ENCODE measurements around the gene BAZ2A.
"Not testable (repeated sequence)": the region's sequence is repeated elsewhere in the genome, so short reads cannot be mapped to it uniquely, and the experiment has no call there.

Gene BAZ2A

GRCh38 chr12:56630180-56630632, at the start of gene BAZ2A:
Gene BAZ2A (minus strand): TSS chr12:56630326. CDS start chr12:56617530, 12,796 bp downstream.
- no peak for DNase-seq (ENCODE audit: low read depth, low spot score)

GRCh38 chr12:56678852-56679251, 48.7 kb upstream of the BAZ2A start:
- no peak for DNase-seq (ENCODE audit: low read depth, low spot score)

- no peak for DNase-seq (ENCODE audit: low read depth, low spot score)
These were observed 47.6 kb upstream of the BAZ2A start for GRCh38 chr12:56677680-56678079.

- DNase-seq (ENCODE audit: low read depth, low spot score), result no peak
These were observed 46.9 kb upstream of the BAZ2A start for GRCh38 chr12:56676851-56677580.

- DNase-seq (ENCODE audit: low read depth, low spot score), result no peak
These were observed 41.5 kb upstream of the BAZ2A start for GRCh38 chr12:56671608-56672007.

- no peak for DNase-seq (ENCODE audit: low read depth, low spot score)
These were observed 40.7 kb upstream of the BAZ2A start for GRCh38 chr12:56670836-56671235.

GRCh38 chr12:56668197-56668457, 38.0 kb upstream of the BAZ2A start:
- DNase-seq (ENCODE audit: low read depth, low spot score), result no peak

- DNase-seq (ENCODE audit: low read depth, low spot score), result no peak
These were observed 32.0 kb upstream of the BAZ2A start for GRCh38 chr12:56661979-56662638.

GRCh38 chr12:56661560-56661959, 31.4 kb upstream of the BAZ2A start:
- DNase-seq (ENCODE audit: low read depth, low spot score), result no peak

GRCh38 chr12:56658921-56659320, 28.8 kb upstream of the BAZ2A start:
- DNase-seq (ENCODE audit: low read depth, low spot score), result no peak

GRCh38 chr12:56657416-56658379, 27.6 kb upstream of the BAZ2A start:
- DNase-seq (ENCODE audit: low read depth, low spot score), result no peak

- DNase-seq (ENCODE audit: low read depth, low spot score), result not testable (repeated sequence)
These were observed 23.7 kb upstream of the BAZ2A start for GRCh38 chr12:56653781-56654180.

- DNase-seq (ENCODE audit: low read depth, low spot score), result not testable (repeated sequence)
These were observed 17.9 kb upstream of the BAZ2A start for GRCh38 chr12:56648023-56648422.

GRCh38 chr12:56645717-56646446, 15.8 kb upstream of the BAZ2A start, which contains the start of gene ATP5F1B:
Gene ATP5F1B (minus strand): TSS chr12:56645984. CDS start chr12:56645963, 21 bp downstream.
- peak; percentile 99 for DNase-seq (ENCODE audit: low read depth, low spot score)

- no peak for DNase-seq (ENCODE audit: low read depth, low spot score)
These were observed 15.1 kb upstream of the BAZ2A start for GRCh38 chr12:56645201-56645716.

GRCh38 chr12:56644654-56645053, 14.5 kb upstream of the BAZ2A start:
- no peak for DNase-seq (ENCODE audit: low read depth, low spot score)

GRCh38 chr12:56641219-56641618, 11.1 kb upstream of the BAZ2A start:
- DNase-seq (ENCODE audit: low read depth, low spot score), result no peak

GRCh38 chr12:56637621-56638020, 7.5 kb upstream of the BAZ2A start:
- no peak for DNase-seq (ENCODE audit: low read depth, low spot score)

- peak; percentile 98 for DNase-seq (ENCODE audit: low read depth, low spot score)
These were observed 6.8 kb upstream of the BAZ2A start for GRCh38 chr12:56636675-56637540.
